GM12864 (cell line): ENCODE results near the gene LPGAT1.

Source experiments
- DNase-seq: peaks from one replicate; pipeline ENCODE4 v3.0.0-alpha.2; 2011; ENCODE audit warnings: low read depth
- H3K4me3 ChIP-seq: 2 replicates; pipeline ENCODE4 v1.5.1; 2011; ENCODE audit warnings: mild to moderate bottlenecking, low read depth, low read length, control low read depth
- TF ChIP-seq, protein P1 (sequence below): IDR thresholded peaks from 2 replicates; pipeline ENCODE4 v1.5.1; 2011; ENCODE audit warnings: low read depth, mild to moderate bottlenecking, moderate library complexity, low read length, control low read depth, inconsistent platforms; ENCODE audit errors: missing control alignments

LPGAT1 gene

DNA sequence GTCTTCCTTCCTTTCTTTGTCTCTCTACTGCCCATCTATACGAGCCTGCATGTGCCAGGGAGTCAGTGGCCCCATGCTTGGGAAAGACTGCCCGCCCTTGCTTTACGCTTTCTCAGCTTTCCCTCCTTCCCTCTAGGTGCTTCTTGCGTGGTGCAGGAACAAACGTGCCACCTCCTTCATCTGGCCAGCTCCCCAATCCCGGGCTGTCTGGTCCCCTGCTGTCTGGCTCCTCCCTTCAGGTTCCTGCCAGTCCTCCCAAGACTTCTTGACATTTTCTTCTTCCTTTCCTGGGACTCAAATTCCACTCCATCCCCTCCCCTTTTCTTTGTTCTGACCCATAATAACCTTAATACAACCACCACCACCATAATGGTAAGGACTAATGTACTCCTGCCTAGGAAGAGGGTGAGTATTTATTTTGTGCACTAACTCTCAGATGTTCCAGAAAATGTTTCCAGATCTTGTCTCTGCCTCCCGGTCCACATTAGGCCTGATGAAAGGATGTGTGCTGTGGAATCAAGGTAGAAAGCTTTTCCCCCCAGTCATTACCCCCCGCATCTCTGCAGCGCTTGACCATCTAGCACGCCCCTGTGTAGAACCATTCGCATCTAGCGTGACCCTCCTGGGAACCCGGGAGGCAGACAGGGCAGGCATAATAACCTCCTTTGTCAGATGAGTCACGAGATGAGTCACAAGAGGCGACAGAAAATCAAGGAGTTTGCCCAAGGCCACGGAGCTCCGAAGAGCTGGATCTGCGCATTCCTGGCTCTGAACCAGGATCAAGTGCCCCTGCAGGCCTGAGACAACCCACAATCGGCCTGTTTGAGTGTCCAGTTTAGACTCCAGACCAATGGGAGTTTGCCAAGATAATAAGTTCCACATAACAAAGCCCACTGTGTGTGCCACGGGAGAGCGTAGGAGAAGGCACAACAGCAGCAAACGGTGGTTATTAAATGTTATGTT is 95.1 kb downstream of the LPGAT1 start:
- no peak for DNase-seq
- no peak overlapping the region for H3K4me3 ChIP-seq
- TF ChIP-seq, protein P1, sequence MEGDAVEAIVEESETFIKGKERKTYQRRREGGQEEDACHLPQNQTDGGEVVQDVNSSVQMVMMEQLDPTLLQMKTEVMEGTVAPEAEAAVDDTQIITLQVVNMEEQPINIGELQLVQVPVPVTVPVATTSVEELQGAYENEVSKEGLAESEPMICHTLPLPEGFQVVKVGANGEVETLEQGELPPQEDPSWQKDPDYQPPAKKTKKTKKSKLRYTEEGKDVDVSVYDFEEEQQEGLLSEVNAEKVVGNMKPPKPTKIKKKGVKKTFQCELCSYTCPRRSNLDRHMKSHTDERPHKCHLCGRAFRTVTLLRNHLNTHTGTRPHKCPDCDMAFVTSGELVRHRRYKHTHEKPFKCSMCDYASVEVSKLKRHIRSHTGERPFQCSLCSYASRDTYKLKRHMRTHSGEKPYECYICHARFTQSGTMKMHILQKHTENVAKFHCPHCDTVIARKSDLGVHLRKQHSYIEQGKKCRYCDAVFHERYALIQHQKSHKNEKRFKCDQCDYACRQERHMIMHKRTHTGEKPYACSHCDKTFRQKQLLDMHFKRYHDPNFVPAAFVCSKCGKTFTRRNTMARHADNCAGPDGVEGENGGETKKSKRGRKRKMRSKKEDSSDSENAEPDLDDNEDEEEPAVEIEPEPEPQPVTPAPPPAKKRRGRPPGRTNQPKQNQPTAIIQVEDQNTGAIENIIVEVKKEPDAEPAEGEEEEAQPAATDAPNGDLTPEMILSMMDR = no peak

GRCh38 chr1:211734791-211735190 is 95.8 kb downstream of the LPGAT1 start:
- no peak for DNase-seq
- TF ChIP-seq, protein P1 = no peak
- H3K4me3 ChIP-seq = no peak overlapping the region

DNA sequence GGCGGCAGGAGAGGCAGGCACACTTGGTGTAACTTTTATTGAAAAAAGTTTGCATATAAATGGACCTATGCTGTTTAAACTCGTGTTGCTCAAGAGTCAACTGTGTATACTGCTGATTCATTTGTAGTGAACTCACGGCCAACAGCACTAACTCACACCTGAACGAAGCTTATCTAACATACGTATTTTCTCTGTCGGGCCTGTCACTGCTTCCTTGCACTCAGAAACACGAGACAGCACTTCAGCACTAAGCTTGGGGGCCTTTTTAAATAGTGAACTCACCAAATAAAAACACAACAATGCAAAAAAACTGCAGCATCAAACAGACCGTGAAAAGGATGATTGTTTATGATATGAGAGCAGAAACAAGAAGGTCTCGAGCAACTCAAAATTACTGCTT is 96.2 kb downstream of the LPGAT1 start:
- no peak for DNase-seq
- TF ChIP-seq, protein P1 = no peak

GRCh38 chr1:211732293-211732980 is 98.1 kb downstream of the LPGAT1 start:
- H3K4me3 ChIP-seq = no peak overlapping the region
- DNase-seq = no peak
- TF ChIP-seq, protein P1 = no peak

More for the DNA sequence above, 96.2 kb downstream of the LPGAT1 start:
- no peak overlapping the region for H3K4me3 ChIP-seq

DNA sequence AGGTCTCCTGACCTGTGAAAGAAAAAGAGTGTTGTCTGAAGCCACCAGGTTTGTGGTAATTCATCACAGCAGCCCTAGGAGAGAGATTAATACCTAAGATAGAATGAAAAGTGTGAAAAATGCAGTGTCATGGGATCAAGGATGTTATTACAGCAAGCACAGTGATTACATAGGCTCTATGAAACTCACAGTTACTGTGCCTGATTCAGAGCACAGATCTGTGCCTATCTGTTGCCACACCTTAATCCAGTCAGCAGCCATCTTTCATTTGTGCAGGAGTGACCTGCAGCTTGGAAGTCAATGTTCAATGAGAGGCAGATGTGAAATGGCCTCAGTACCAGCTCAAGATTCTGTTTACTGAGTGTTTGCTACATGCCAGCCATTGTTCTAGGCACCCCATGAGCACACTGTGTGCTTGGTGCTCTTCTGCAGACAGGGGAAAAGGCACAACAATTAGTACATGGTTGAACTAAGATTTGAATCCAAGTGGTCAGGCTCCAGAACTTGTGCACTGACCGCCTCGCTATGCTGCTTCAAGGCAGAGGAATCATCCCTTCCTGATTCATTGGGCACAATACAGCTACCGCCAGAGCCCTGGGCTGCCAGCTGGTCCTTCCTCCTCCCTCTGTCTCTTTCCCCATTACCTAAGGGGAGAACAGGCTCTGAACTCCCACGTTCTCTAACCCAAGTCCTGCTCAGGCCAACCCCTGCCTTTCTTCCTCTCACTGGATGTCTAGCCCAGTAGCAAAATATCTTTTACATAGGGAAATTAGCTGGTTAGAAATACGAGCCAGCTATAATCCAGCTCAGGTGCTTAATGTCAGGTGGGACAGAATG is 98.9 kb downstream of the LPGAT1 start:
- no peak for DNase-seq
- TF ChIP-seq, protein P1 = no peak
- H3K4me3 ChIP-seq = no peak overlapping the region

GRCh38 chr1:211730347-211730746 is 100.2 kb downstream of the LPGAT1 start:
- no peak overlapping the region for H3K4me3 ChIP-seq
- DNase-seq = no peak
- TF ChIP-seq, protein P1 = no peak
